OCI-LY3 (cell line): ENCODE results near the gene FHIP2A.

Experiments used
- H2AFZ ChIP-seq: fragments of 200-600, 300-600 bp; shearing (Covaris generic); 2 replicates; pipeline ENCODE4 v1.6.0; 2014; ENCODE audit warnings: antibody characterized with exemption, low read depth, low read length
- H3K27ac ChIP-seq: fragments of 200-600, 300-600 bp; sonication (generic); 2 replicates; pipeline ENCODE4 v1.5.1; 2014; ENCODE audit warnings: mild to moderate bottlenecking, low read length, moderate library complexity, mixed read lengths
- H3K27me3 ChIP-seq: fragments of 200-600, 300-600 bp; sonication (generic); 2 replicates; pipeline ENCODE4 v1.6.1; 2014; ENCODE audit warnings: low read depth, low read length, mixed read lengths
- H3K36me3 ChIP-seq: fragments of 200-600, 300-600 bp; sonication (generic); replicated peaks from 2 replicates; pipeline ENCODE3; 2014; ENCODE audit warnings: low read depth, low read length, mixed read lengths
- H3K4me1 ChIP-seq: fragments of 300-600, 200-600 bp; sonication (generic); 2 replicates; pipeline ENCODE4 v1.6.1; 2014; ENCODE audit warnings: low read length, mixed read lengths
- H3K4me2 ChIP-seq: fragments of 200-600, 300-600 bp; sonication (generic); 2 replicates; pipeline ENCODE4 v1.6.1; 2014; ENCODE audit warnings: low read length, mixed read lengths
- H3K4me3 ChIP-seq: fragments of 300-600, 200-600 bp; sonication (generic); 2 replicates; pipeline ENCODE4 v1.5.1; 2014; ENCODE audit warnings: antibody characterized with exemption, mild to moderate bottlenecking, low read length, moderate library complexity
- H3K79me2 ChIP-seq: fragments of 300-600, 200-600 bp; shearing (Covaris generic); 2 replicates; pipeline ENCODE4 v1.6.1; 2014; ENCODE audit warnings: mild to moderate bottlenecking, low read length, mixed read lengths
- H3K9ac ChIP-seq: fragments of 300-600, 200-600 bp; shearing (Covaris generic); 2 replicates; pipeline ENCODE4 v1.6.0; 2014; ENCODE audit warnings: mild to moderate bottlenecking, low read length, moderate library complexity
- H3K9me3 ChIP-seq: fragments of 200-600, 300-600 bp; shearing (Covaris generic); 2 replicates; pipeline ENCODE4 v1.6.1; 2014; ENCODE audit warnings: low read length, mixed read lengths; ENCODE audit not compliant: insufficient read depth
- H4K20me1 ChIP-seq: fragments of 200-600, 300-600 bp; sonication (generic); 2 replicates; pipeline ENCODE4 v1.6.1; 2016; ENCODE audit warnings: low read length, mixed read lengths; ENCODE audit not compliant: insufficient read depth
- CTCF ChIP-seq: fragments of 200-600, 300-600 bp; sonication (generic); IDR thresholded peaks from 2 replicates; pipeline ENCODE4 v1.5.1; 2014; ENCODE audit warnings: antibody characterized with exemption, low read length, low read depth
- EZH2phosphoT487 ChIP-seq: fragments of 200-600 bp; shearing (Covaris generic); IDR thresholded peaks from 2 replicates; pipeline ENCODE4 v1.6.1; 2018; ENCODE audit warnings: antibody characterized with exemption, mixed run types, low read depth

Gene FHIP2A

GRCh38 chr10:114857922-114858629 is 36.5 kb downstream of the FHIP2A start:
- H3K4me1 ChIP-seq: no peaks in the 10 kb centered on the region
- no peak overlapping the region for H3K4me3 ChIP-seq
- no peak overlapping the region for H3K4me2 ChIP-seq
- no peaks in the 10 kb centered on the region for H3K27me3 ChIP-seq
- no peak overlapping the region for H2AFZ ChIP-seq
- no peak overlapping the region for H3K9ac ChIP-seq
- no peaks in the 10 kb centered on the region for H4K20me1 ChIP-seq
- H3K36me3 ChIP-seq: peaks cover 25% of the 10 kb centered on the region
- TF ChIP-seq EZH2phosphoT487: no peak
- TF ChIP-seq CTCF: no peak
- no peaks in the 10 kb centered on the region for H3K9me3 ChIP-seq
- H3K27ac ChIP-seq: no peak overlapping the region
- H3K79me2 ChIP-seq: no peaks in the 10 kb centered on the region

- no peaks in the 10 kb centered on the region for H4K20me1 ChIP-seq
- no peak overlapping the region for H3K4me3 ChIP-seq
- no peaks in the 10 kb centered on the region for H3K79me2 ChIP-seq
- peaks cover 25% of the 10 kb centered on the region for H3K36me3 ChIP-seq
- no peaks in the 10 kb centered on the region for H3K4me1 ChIP-seq
- no peak overlapping the region for H2AFZ ChIP-seq
- H3K27ac ChIP-seq: no peak overlapping the region
- no peak overlapping the region for H3K4me2 ChIP-seq
- no peak for TF ChIP-seq CTCF
- TF ChIP-seq EZH2phosphoT487: no peak
- H3K9me3 ChIP-seq: no peaks in the 10 kb centered on the region
- no peaks in the 10 kb centered on the region for H3K27me3 ChIP-seq
- H3K9ac ChIP-seq: no peak overlapping the region
Observed at GRCh38 chr10:114859222-114859621, 37.6 kb downstream of the FHIP2A start.

- no peak for TF ChIP-seq EZH2phosphoT487
- no peak for TF ChIP-seq CTCF
- Histone ChIP-seq H3K4me2 (no peak overlapping the region), H2AFZ (no peak overlapping the region), H3K9me3 (no peaks in the 10 kb centered on the region), H3K27me3 (no peaks in the 10 kb centered on the region), H4K20me1 (no peaks in the 10 kb centered on the region), H3K27ac (no peak overlapping the region), H3K4me3 (no peak overlapping the region), H3K79me2 (no peaks in the 10 kb centered on the region), H3K9ac (no peak overlapping the region), H3K36me3 (peaks cover 15% of the 10 kb centered on the region), H3K4me1 (no peaks in the 10 kb centered on the region)
Observed at GRCh38 chr10:114862456-114862855, 40.9 kb downstream of the FHIP2A start.

- H3K27ac ChIP-seq: no peak overlapping the region
Observed at GRCh38 chr10:114867365-114867764, 45.8 kb downstream of the FHIP2A start.

More at GRCh38 chr10:114867365-114867764, 45.8 kb downstream of the FHIP2A start:
- Histone ChIP-seq H4K20me1 (no peaks in the 10 kb centered on the region), H3K4me2 (no peak overlapping the region), H3K4me1 (no peaks in the 10 kb centered on the region), H3K9ac (no peak overlapping the region), H2AFZ (no peak overlapping the region), H3K79me2 (no peaks in the 10 kb centered on the region), H3K36me3 (no peaks in the 10 kb centered on the region), H3K4me3 (no peak overlapping the region), H3K27me3 (no peaks in the 10 kb centered on the region), H3K9me3 (no peaks in the 10 kb centered on the region)
- TF ChIP-seq CTCF (no peak), EZH2phosphoT487 (no peak)
